Liver (tissue), 9 donors: Measurements from ENCODE around the gene TTC1. TPM values are rescaled to one million over a fixed set of nuclear protein-coding genes. Genes with fewer than 3 reads are reported as not detected.

Experiments
- DNase-seq: peaks from one replicate; pipeline ENCODE4 v3.0.0-alpha.2; 2017; ENCODE audit warnings: low spot score
- H3K27ac ChIP-seq, 2 donors: one replicate each; pipeline ENCODE4 v1.7.0; 2013; ENCODE audit warnings: inconsistent platforms in 2 of 2, low read length in 2 of 2, control low read depth in 1 of 2, low read depth in 1 of 2, mild to moderate bottlenecking in 1 of 2
- H3K27me3 ChIP-seq, 4 donors: one replicate each; pipeline versions ENCODE4 v1.6.1 to v1.7.0; 2013; ENCODE audit warnings: low read length in 3 of 4, inconsistent platforms in 1 of 4, mild to moderate bottlenecking in 1 of 4, moderate library complexity in 1 of 4; ENCODE audit not compliant: control insufficient read depth in 4 of 4, insufficient read depth in 4 of 4
- H3K36me3 ChIP-seq, 4 donors: one replicate each; pipeline versions ENCODE4 v1.6.1 to v1.7.0; 2013; ENCODE audit warnings: low read length in 3 of 4, mild to moderate bottlenecking in 3 of 4, low read depth in 1 of 4, moderate library complexity in 1 of 4; ENCODE audit not compliant: control insufficient read depth in 4 of 4, insufficient read depth in 3 of 4
- H3K4me1 ChIP-seq, 4 donors: one replicate each; pipeline versions ENCODE4 v1.6.1 to v1.7.0; 2013; ENCODE audit warnings: low read length in 3 of 4, mild to moderate bottlenecking in 3 of 4, moderate library complexity in 1 of 4; ENCODE audit not compliant: control insufficient read depth in 4 of 4, insufficient read depth in 4 of 4
- H3K4me3 ChIP-seq, 3 donors: one replicate each; pipeline versions ENCODE4 v1.6.1 to v1.7.0; 2013; ENCODE audit warnings: low read length in 3 of 3, control low read depth in 1 of 3, low read depth in 1 of 3, mild to moderate bottlenecking in 1 of 3
- H3K9ac ChIP-seq, 2 donors: one replicate each; pipeline ENCODE4 v1.7.0; 2013; ENCODE audit warnings: low read length in 2 of 2, mild to moderate bottlenecking in 2 of 2, moderate library complexity in 2 of 2, control low read depth in 1 of 2, low read depth in 1 of 2
- H3K9me3 ChIP-seq, 4 donors: one replicate each; pipeline versions ENCODE4 v1.6.1 to v1.7.0; 2013; ENCODE audit warnings: low read length in 3 of 4; ENCODE audit not compliant: control insufficient read depth in 4 of 4
- EGR1 ChIP-seq, 2 donors: IDR thresholded peaks; 2 replicates each; pipeline ENCODE4 v1.6.1; 2016 to 2018; ENCODE audit warnings: antibody characterized with exemption in 2 of 2, low read depth in 2 of 2
- FOXA1 ChIP-seq: IDR thresholded peaks from 2 replicates; pipeline ENCODE4 v1.6.1; 2016; ENCODE audit warnings: antibody characterized with exemption
- GABPA ChIP-seq, 2 donors: IDR thresholded peaks in 1 of 2; conservative IDR thresholded peaks in 1 of 2; 2 replicates each; pipeline ENCODE4 v1.6.1; 2016; ENCODE audit warnings: antibody characterized with exemption in 2 of 2, mild to moderate bottlenecking in 1 of 2, moderate library complexity in 1 of 2
- HNF4G ChIP-seq: IDR thresholded peaks from 2 replicates; pipeline ENCODE4 v1.6.1; 2016; ENCODE audit warnings: antibody characterized with exemption
- NR2F2 ChIP-seq: IDR thresholded peaks from 2 replicates; pipeline ENCODE4 v1.6.1; 2016; ENCODE audit warnings: antibody characterized with exemption
- RAD21 ChIP-seq, 2 donors: IDR thresholded peaks; 2 replicates each; pipeline ENCODE4 v1.6.1; 2016; ENCODE audit warnings: antibody characterized with exemption in 2 of 2, mild to moderate bottlenecking in 2 of 2
- SP1 ChIP-seq: IDR thresholded peaks from 2 replicates; pipeline ENCODE4 v1.6.1; 2018; ENCODE audit warnings: antibody characterized with exemption, mild to moderate bottlenecking
- TAF1 ChIP-seq: conservative IDR thresholded peaks from 2 replicates; pipeline ENCODE4 v1.6.1; 2016; ENCODE audit warnings: antibody characterized with exemption, mild to moderate bottlenecking
- YY1 ChIP-seq: IDR thresholded peaks from 2 replicates; pipeline ENCODE4 v1.6.1; 2016; ENCODE audit warnings: antibody characterized with exemption, mild to moderate bottlenecking
- WGBS: extraction: QIAGEN DNeasy Blood & Tissue Kit; methylation state at CpG from one replicate; pipeline ENCODE4 v1.1.7; 2013; 5-methylcytosine and 5-hydroxymethylcytosine counted together
- polyA plus RNA-seq, 2 donors: library from polyadenylated mRNA; stranded (reverse) in 1 of 2; unstranded in 1 of 2; fragments of 200-250 nt in 1 of 2; fragments of >200 nt in 1 of 2; fragmentation: Nextera tagmentation in 1 of 2; extraction: Ambion mirVana in 1 of 2; gene quantifications; one replicate each; pipeline versions ENCODE4 v1.2.1 to v1.2.3, GENCODE V29; 2013 to 2015
- total RNA-seq, 2 donors: library from RNA; depleted of rRNA; stranded (reverse); fragments of >200 nt; gene quantifications; one replicate each; pipeline ENCODE4 v1.2.3, GENCODE V29; 2014
- TF ChIP-seq, protein P1 (sequence below): IDR thresholded peaks from 2 replicates; pipeline ENCODE4 v1.6.1; 2016; ENCODE audit warnings: antibody characterized with exemption
- TF ChIP-seq, protein P2 (sequence below): IDR thresholded peaks from 2 replicates; pipeline ENCODE4 v1.6.1; 2016; ENCODE audit warnings: antibody characterized with exemption
- TF ChIP-seq, protein P3 (sequence below): IDR thresholded peaks from 2 replicates; pipeline ENCODE4 v1.6.1; 2016; ENCODE audit warnings: antibody characterized with exemption, mild to moderate bottlenecking
- TF ChIP-seq, protein P4 (sequence below): IDR thresholded peaks from 2 replicates; pipeline ENCODE4 v1.6.1; 2016; ENCODE audit warnings: antibody characterized with exemption
- TF ChIP-seq, protein P5 (sequence below): fragments of 150-350 bp; IDR thresholded peaks from 2 replicates; pipeline ENCODE4 v1.5.1; 2017; ENCODE audit warnings: improper control_type of control experiment, low read depth, low read length; ENCODE audit not compliant: missing input control
- donor health status: healthy.
- donor health status: healthy.
- donor health status: healthy.
- donor health status: healthy.
- donor health status: healthy.

The TTC1 gene
- total and polyA plus RNA-seq, 4 donors = 18.0 to 35.5 (median 22.2) TPM

DNA sequence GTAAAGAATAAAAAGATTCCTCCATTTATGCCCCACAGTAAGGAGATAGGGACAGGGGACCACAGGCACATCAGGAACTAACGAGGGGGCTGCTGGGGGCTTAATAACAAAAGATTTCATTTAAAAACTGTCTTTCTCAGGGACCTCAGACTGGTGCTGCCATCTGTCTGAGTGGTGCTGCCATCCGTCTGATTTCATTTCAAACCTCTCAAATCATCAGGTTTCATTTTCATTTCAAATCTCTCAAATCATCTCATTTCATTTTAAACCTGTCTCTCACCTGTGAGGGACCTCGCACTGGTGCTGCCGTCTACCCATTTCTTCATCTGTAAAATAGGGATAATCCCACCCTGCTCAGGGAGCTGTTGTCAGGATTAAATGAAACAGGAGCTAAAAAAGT is 46.7 kb upstream of the TTC1 start:
- no peaks in the 10 kb centered on the region for H3K4me1 ChIP-seq

DNA sequence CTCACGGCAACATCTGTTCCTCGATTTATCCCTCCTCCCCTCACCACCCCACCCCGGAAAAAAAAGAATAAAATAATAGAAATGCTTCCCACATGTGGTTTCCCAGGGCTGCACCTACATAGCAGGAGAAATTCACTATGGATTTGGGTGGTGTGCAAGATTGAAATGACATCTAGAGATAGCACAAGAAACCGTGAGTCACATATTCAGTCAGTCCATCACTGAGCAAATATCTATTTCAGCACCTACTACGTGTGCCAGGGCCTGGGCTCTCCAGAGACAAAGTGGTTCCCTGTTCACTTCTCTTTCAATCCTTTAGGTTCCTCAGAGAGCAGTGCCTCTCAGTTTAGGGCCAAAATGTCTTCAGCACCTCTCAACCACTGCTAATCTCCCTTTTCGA is 45.0 kb upstream of the TTC1 start:
- TF ChIP-seq, protein P1, sequence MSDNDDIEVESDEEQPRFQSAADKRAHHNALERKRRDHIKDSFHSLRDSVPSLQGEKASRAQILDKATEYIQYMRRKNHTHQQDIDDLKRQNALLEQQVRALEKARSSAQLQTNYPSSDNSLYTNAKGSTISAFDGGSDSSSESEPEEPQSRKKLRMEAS = no peak
- TF ChIP-seq FOXA1 (no peak), YY1 (no peak), TAF1 (no peak), HNF4G (no peak), EGR1 (IDR thresholded peaks at IDR 0.05; ENCODE audit: low read depth in 2 of 2) (no peak), NR2F2 (no peak), RAD21 (IDR thresholded peaks at IDR 0.05) (no peak), GABPA (IDR thresholded peaks at IDR 0.05 in 1 of 2, conservative IDR thresholded peaks at IDR 0.05 in 1 of 2) (no peak), SP1 (no peak)
- TF ChIP-seq, protein P2, sequence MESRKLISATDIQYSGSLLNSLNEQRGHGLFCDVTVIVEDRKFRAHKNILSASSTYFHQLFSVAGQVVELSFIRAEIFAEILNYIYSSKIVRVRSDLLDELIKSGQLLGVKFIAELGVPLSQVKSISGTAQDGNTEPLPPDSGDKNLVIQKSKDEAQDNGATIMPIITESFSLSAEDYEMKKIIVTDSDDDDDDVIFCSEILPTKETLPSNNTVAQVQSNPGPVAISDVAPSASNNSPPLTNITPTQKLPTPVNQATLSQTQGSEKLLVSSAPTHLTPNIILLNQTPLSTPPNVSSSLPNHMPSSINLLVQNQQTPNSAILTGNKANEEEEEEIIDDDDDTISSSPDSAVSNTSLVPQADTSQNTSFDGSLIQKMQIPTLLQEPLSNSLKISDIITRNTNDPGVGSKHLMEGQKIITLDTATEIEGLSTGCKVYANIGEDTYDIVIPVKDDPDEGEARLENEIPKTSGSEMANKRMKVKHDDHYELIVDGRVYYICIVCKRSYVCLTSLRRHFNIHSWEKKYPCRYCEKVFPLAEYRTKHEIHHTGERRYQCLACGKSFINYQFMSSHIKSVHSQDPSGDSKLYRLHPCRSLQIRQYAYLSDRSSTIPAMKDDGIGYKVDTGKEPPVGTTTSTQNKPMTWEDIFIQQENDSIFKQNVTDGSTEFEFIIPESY = no peak
- TF ChIP-seq, protein P3, sequence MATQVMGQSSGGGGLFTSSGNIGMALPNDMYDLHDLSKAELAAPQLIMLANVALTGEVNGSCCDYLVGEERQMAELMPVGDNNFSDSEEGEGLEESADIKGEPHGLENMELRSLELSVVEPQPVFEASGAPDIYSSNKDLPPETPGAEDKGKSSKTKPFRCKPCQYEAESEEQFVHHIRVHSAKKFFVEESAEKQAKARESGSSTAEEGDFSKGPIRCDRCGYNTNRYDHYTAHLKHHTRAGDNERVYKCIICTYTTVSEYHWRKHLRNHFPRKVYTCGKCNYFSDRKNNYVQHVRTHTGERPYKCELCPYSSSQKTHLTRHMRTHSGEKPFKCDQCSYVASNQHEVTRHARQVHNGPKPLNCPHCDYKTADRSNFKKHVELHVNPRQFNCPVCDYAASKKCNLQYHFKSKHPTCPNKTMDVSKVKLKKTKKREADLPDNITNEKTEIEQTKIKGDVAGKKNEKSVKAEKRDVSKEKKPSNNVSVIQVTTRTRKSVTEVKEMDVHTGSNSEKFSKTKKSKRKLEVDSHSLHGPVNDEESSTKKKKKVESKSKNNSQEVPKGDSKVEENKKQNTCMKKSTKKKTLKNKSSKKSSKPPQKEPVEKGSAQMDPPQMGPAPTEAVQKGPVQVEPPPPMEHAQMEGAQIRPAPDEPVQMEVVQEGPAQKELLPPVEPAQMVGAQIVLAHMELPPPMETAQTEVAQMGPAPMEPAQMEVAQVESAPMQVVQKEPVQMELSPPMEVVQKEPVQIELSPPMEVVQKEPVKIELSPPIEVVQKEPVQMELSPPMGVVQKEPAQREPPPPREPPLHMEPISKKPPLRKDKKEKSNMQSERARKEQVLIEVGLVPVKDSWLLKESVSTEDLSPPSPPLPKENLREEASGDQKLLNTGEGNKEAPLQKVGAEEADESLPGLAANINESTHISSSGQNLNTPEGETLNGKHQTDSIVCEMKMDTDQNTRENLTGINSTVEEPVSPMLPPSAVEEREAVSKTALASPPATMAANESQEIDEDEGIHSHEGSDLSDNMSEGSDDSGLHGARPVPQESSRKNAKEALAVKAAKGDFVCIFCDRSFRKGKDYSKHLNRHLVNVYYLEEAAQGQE = no peak
- TF ChIP-seq, protein P4, sequence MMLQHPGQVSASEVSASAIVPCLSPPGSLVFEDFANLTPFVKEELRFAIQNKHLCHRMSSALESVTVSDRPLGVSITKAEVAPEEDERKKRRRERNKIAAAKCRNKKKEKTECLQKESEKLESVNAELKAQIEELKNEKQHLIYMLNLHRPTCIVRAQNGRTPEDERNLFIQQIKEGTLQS = no peak
- TF ChIP-seq, protein P5, sequence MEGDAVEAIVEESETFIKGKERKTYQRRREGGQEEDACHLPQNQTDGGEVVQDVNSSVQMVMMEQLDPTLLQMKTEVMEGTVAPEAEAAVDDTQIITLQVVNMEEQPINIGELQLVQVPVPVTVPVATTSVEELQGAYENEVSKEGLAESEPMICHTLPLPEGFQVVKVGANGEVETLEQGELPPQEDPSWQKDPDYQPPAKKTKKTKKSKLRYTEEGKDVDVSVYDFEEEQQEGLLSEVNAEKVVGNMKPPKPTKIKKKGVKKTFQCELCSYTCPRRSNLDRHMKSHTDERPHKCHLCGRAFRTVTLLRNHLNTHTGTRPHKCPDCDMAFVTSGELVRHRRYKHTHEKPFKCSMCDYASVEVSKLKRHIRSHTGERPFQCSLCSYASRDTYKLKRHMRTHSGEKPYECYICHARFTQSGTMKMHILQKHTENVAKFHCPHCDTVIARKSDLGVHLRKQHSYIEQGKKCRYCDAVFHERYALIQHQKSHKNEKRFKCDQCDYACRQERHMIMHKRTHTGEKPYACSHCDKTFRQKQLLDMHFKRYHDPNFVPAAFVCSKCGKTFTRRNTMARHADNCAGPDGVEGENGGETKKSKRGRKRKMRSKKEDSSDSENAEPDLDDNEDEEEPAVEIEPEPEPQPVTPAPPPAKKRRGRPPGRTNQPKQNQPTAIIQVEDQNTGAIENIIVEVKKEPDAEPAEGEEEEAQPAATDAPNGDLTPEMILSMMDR = no peak
- H3K27ac ChIP-seq = no peak overlapping the region
- H3K9me3 ChIP-seq = no peaks in the 10 kb centered on the region
- H3K36me3 ChIP-seq = no peaks in the 10 kb centered on the region
- no peaks in the 10 kb centered on the region for H3K27me3 ChIP-seq
- no peak overlapping the region for H3K4me3 ChIP-seq
- H3K9ac ChIP-seq = no peak overlapping the region
- no peaks in the 10 kb centered on the region for H3K4me1 ChIP-seq
- DNase-seq = no peak
- WGBS = 88% methylated on average over 6 of the region's 6 CpGs

More for the DNA sequence above, 46.7 kb upstream of the TTC1 start:
- no peak for TF ChIP-seq FOXA1
- no peak for TF ChIP-seq GABPA (IDR thresholded peaks at IDR 0.05 in 1 of 2, conservative IDR thresholded peaks at IDR 0.05 in 1 of 2)
- no peak overlapping the region for H3K27ac ChIP-seq
- H3K27me3 ChIP-seq = no peaks in the 10 kb centered on the region
- WGBS = 92% methylated on average over 4 of the region's 4 CpGs
- no peak overlapping the region for H3K4me3 ChIP-seq
- DNase-seq = no peak
- peaks cover 0 to 2% (median 0%) of the 10 kb centered on the region in 4 donors for H3K36me3 ChIP-seq
- H3K9me3 ChIP-seq = no peaks in the 10 kb centered on the region
- no peak overlapping the region for H3K9ac ChIP-seq
